HepG2 (cell line): ENCODE data around the gene CD207. TPM values are rescaled to one million over a fixed set of nuclear protein-coding genes. Genes with fewer than 3 reads are reported as not detected.

Experiments used
- CEBPB ChIP-seq: IDR thresholded peaks from 2 replicates; pipeline ENCODE4 v1.6.1; 2011; ENCODE audit warnings: low read depth, low read length, improper control_type of control experiment, borderline replicate concordance
- KMT2A ChIP-seq: sonication (generic); formaldehyde crosslinking; IDR thresholded peaks from 2 replicates; pipeline ENCODE4 v1.4.0; 2020; ENCODE audit warnings: missing genetic modification reagents
- NPAS2 ChIP-seq: sonication (generic); formaldehyde crosslinking; IDR thresholded peaks from 2 replicates; pipeline ENCODE4 v1.8.0; 2022; ENCODE audit warnings: mild to moderate bottlenecking, missing genetic modification reagents, borderline replicate concordance
- SAP130 ChIP-seq: IDR thresholded peaks from 2 replicates; pipeline ENCODE4 v1.6.1; 2016; ENCODE audit warnings: low read depth
- SRY ChIP-seq: sonication (generic); formaldehyde crosslinking; IDR thresholded peaks from 2 replicates; pipeline ENCODE4 v1.8.0; 2022; ENCODE audit warnings: mild to moderate bottlenecking, missing genetic modification reagents
- ZFP36L1 ChIP-seq: sonication (generic); formaldehyde crosslinking; IDR thresholded peaks from 2 replicates; pipeline ENCODE4 v1.8.0; 2022; ENCODE audit warnings: mild to moderate bottlenecking, missing genetic modification reagents, moderate library complexity
- ZNF17 ChIP-seq: sonication (generic); formaldehyde crosslinking; IDR thresholded peaks from 2 replicates; pipeline ENCODE4 v1.5.0; 2020; ENCODE audit warnings: mild to moderate bottlenecking, missing genetic modification reagents
- ZNF263 ChIP-seq: sonication (generic); formaldehyde crosslinking; IDR thresholded peaks from 2 replicates; pipeline ENCODE4 v1.4.0; 2020; ENCODE audit warnings: missing genetic modification reagents
- ZNF546 ChIP-seq: sonication (generic); formaldehyde crosslinking; conservative IDR thresholded peaks from 2 replicates; pipeline ENCODE4 v1.8.1; 2023; ENCODE audit warnings: mild to moderate bottlenecking, missing genetic modification reagents
- ZNF549 ChIP-seq: sonication (generic); formaldehyde crosslinking; IDR thresholded peaks from 2 replicates; pipeline ENCODE4 v1.5.0; 2020; ENCODE audit warnings: missing genetic modification reagents
- ZNF607 ChIP-seq: sonication (generic); formaldehyde crosslinking; IDR thresholded peaks from 2 replicates; pipeline ENCODE4 v1.5.1; 2020; ENCODE audit warnings: missing genetic modification reagents, mild to moderate bottlenecking, borderline replicate concordance
- ZNF776 ChIP-seq: sonication (generic); formaldehyde crosslinking; IDR thresholded peaks from 2 replicates; pipeline ENCODE4 v1.4.0; 2020; ENCODE audit warnings: mild to moderate bottlenecking, missing genetic modification reagents
- ZNF792 ChIP-seq: IDR thresholded peaks from 2 replicates; pipeline ENCODE4 v1.6.1; 2016
- ZNF800 ChIP-seq: sonication (generic); formaldehyde crosslinking; IDR thresholded peaks from 2 replicates; pipeline ENCODE4 v1.4.0; 2020; ENCODE audit warnings: missing genetic modification reagents
- ZNF83 ChIP-seq: sonication (generic); formaldehyde crosslinking; IDR thresholded peaks from 2 replicates; pipeline ENCODE4 v1.4.0; 2020; ENCODE audit warnings: missing genetic modification reagents, mild to moderate bottlenecking, borderline replicate concordance
- ZSCAN12 ChIP-seq: sonication (generic); formaldehyde crosslinking; IDR thresholded peaks from 2 replicates; pipeline ENCODE4 v1.9.0; 2021; ENCODE audit warnings: mild to moderate bottlenecking, missing genetic modification reagents
- ZUFSP ChIP-seq: sonication (generic); formaldehyde crosslinking; IDR thresholded peaks from 2 replicates; pipeline ENCODE4 v1.9.0; 2021; ENCODE audit warnings: missing genetic modification reagents, mild to moderate bottlenecking, borderline replicate concordance
- polyA plus RNA-seq, 8 experiments: library from polyadenylated mRNA; depleted of rRNA in 3 of 8; stranded (reverse) in 7 of 8; unstranded in 1 of 8; fragments of >200 nt; fragmentation: Illumina TruSeq in 4 of 8; extraction: Trizol in 4 of 8; gene quantifications; 2 replicates each; pipeline versions ENCODE4 v1.2.1 to v1.2.3, GENCODE V29; 2011 to 2016; ENCODE audit warnings: low read depth in 4 of 8, missing spikeins in 1 of 8, mixed read lengths in 1 of 8; ENCODE audit not compliant: insufficient read depth in 1 of 8
- total RNA-seq, 5 experiments: library from RNA; depleted of rRNA; stranded (reverse); fragments of >200 nt; fragmentation: Illumina TruSeq; extraction: Trizol; gene quantifications; 2 replicates each; pipeline ENCODE4 v1.2.3, GENCODE V29; 2016; ENCODE audit warnings: low read depth in 1 of 5
- TF ChIP-seq, protein P1 (sequence below): sonication (generic); IDR thresholded peaks from 2 replicates; pipeline ENCODE4 v1.6.1; 2016; ENCODE audit warnings: low read depth, borderline replicate concordance
- TF ChIP-seq, protein P2 (sequence below): sonication (generic); formaldehyde crosslinking; IDR thresholded peaks from 2 replicates; pipeline ENCODE4 v1.4.0; 2020; ENCODE audit warnings: mild to moderate bottlenecking, missing genetic modification reagents
- TF ChIP-seq, protein P3 (sequence below): sonication (generic); formaldehyde crosslinking; IDR thresholded peaks from 2 replicates; pipeline ENCODE4 v1.5.0; 2020; ENCODE audit warnings: mild to moderate bottlenecking, missing genetic modification reagents
- TF ChIP-seq, protein P4 (sequence below): sonication (generic); formaldehyde crosslinking; IDR thresholded peaks from 2 replicates; pipeline ENCODE4 v1.4.0; 2020; ENCODE audit warnings: mild to moderate bottlenecking, missing genetic modification reagents

Gene CD207
- total and polyA plus RNA-seq, 2 of the 13 experiments (the other 11 are each of a cell fraction or from before 2014, with no cell fraction given), result 0.09 to 0.15 TPM

DNA sequence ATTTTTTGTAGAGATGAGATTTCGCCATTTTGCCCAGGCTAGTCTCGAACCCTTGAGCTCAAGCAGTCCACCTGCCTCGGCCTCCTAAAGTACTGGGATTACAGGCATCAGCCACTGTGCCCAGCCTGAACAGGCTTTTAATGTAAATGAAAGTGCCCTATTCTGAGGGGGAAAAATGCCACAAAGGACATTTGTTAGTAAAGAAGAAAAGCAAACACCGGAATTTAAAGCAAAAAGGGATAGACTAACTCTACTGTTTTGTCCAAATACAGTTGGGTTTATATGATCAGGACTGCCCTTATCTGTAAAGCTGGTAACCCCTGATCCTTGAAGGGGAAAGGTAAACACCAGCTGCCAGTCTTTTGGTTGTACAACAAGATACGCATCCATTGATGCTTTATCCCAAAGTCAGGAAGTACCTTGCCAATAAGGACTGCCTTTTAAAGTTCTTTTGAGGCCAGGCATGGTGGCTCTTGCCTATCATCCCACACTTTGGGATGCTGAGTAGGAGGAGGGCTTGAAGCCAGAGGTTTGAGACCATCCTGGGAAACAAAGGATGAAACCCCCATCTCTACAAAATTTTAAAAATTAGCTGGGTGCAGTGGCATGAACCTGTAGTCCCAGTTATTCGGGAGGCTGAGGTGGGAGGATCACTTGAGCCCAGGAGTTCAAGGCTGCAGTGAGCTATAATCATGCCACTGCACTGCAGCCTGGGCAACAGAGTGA lies 28.4 kb downstream of the CD207 start (continued):
- TF ChIP-seq ZUFSP (CRISPR knock-in tag), result no peak
- peak; percentile 81; the same call in 1 of the 2 replicates for TF ChIP-seq ZNF792 (CRISPR knock-in tag)
- 0 out of 2 replicates have a peak, but pooled peaks have one; percentile 14 for TF ChIP-seq ZNF263 (CRISPR knock-in tag)
- TF ChIP-seq KMT2A, result no peak
- no peak for TF ChIP-seq ZNF546 (CRISPR knock-in tag)
- peak; percentile 89 for TF ChIP-seq ZNF800 (CRISPR knock-in tag)
- no peak for TF ChIP-seq ZNF83 (CRISPR knock-in tag)
- TF ChIP-seq SAP130 (CRISPR knock-in tag), result peak; percentile 83
- TF ChIP-seq, protein P1, sequence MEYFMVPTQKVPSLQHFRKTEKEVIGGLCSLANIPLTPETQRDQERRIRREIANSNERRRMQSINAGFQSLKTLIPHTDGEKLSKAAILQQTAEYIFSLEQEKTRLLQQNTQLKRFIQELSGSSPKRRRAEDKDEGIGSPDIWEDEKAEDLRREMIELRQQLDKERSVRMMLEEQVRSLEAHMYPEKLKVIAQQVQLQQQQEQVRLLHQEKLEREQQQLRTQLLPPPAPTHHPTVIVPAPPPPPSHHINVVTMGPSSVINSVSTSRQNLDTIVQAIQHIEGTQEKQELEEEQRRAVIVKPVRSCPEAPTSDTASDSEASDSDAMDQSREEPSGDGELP, result peak; percentile 94
- no peak; the same call in 1 of the 2 replicates for TF ChIP-seq ZSCAN12 (CRISPR knock-in tag)
- no peak for TF ChIP-seq ZNF549 (CRISPR knock-in tag)
- no peak for TF ChIP-seq ZNF607
- TF ChIP-seq NPAS2, result no peak
- TF ChIP-seq ZNF17 (CRISPR knock-in tag), result no peak
- no peak for TF ChIP-seq CEBPB
- TF ChIP-seq, protein P2, sequence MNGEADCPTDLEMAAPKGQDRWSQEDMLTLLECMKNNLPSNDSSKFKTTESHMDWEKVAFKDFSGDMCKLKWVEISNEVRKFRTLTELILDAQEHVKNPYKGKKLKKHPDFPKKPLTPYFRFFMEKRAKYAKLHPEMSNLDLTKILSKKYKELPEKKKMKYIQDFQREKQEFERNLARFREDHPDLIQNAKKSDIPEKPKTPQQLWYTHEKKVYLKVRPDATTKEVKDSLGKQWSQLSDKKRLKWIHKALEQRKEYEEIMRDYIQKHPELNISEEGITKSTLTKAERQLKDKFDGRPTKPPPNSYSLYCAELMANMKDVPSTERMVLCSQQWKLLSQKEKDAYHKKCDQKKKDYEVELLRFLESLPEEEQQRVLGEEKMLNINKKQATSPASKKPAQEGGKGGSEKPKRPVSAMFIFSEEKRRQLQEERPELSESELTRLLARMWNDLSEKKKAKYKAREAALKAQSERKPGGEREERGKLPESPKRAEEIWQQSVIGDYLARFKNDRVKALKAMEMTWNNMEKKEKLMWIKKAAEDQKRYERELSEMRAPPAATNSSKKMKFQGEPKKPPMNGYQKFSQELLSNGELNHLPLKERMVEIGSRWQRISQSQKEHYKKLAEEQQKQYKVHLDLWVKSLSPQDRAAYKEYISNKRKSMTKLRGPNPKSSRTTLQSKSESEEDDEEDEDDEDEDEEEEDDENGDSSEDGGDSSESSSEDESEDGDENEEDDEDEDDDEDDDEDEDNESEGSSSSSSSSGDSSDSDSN (CRISPR knock-in tag), result no peak
- no peak for TF ChIP-seq ZNF776 (CRISPR knock-in tag)
- TF ChIP-seq SRY (CRISPR knock-in tag), result no peak
- TF ChIP-seq, protein P3, sequence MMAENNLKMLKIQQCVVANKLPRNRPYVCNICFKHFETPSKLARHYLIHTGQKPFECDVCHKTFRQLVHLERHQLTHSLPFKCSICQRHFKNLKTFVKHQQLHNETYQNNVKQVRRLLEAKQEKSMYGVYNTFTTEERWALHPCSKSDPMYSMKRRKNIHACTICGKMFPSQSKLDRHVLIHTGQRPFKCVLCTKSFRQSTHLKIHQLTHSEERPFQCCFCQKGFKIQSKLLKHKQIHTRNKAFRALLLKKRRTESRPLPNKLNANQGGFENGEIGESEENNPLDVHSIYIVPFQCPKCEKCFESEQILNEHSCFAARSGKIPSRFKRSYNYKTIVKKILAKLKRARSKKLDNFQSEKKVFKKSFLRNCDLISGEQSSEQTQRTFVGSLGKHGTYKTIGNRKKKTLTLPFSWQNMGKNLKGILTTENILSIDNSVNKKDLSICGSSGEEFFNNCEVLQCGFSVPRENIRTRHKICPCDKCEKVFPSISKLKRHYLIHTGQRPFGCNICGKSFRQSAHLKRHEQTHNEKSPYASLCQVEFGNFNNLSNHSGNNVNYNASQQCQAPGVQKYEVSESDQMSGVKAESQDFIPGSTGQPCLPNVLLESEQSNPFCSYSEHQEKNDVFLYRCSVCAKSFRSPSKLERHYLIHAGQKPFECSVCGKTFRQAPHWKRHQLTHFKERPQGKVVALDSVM (CRISPR knock-in tag), result peak; percentile 89
- no peak for TF ChIP-seq ZFP36L1 (CRISPR knock-in tag)
- TF ChIP-seq, protein P4, sequence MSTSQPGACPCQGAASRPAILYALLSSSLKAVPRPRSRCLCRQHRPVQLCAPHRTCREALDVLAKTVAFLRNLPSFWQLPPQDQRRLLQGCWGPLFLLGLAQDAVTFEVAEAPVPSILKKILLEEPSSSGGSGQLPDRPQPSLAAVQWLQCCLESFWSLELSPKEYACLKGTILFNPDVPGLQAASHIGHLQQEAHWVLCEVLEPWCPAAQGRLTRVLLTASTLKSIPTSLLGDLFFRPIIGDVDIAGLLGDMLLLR (CRISPR knock-in tag), result no peak
